ENCODE data around the gene PRMT2. TPM values are rescaled to one million over a fixed set of nuclear protein-coding genes. Genes with fewer than 3 reads are reported as not detected.
"Not testable (repeated sequence)": the region's sequence is repeated elsewhere in the genome, so short reads cannot be mapped to it uniquely, and the experiment has no call there.

Gene PRMT2
- total RNA-seq, 1 donor from 2014 or later = 56.8 TPM

- intact Hi-C loops (cut with micrococcal nuclease) = no loop called here
- no peak for ATAC-seq
- no peak for DNase-seq
Measured at GRCh38 chr21:46663754-46664153, 28.3 kb downstream of the PRMT2 start.

DNA sequence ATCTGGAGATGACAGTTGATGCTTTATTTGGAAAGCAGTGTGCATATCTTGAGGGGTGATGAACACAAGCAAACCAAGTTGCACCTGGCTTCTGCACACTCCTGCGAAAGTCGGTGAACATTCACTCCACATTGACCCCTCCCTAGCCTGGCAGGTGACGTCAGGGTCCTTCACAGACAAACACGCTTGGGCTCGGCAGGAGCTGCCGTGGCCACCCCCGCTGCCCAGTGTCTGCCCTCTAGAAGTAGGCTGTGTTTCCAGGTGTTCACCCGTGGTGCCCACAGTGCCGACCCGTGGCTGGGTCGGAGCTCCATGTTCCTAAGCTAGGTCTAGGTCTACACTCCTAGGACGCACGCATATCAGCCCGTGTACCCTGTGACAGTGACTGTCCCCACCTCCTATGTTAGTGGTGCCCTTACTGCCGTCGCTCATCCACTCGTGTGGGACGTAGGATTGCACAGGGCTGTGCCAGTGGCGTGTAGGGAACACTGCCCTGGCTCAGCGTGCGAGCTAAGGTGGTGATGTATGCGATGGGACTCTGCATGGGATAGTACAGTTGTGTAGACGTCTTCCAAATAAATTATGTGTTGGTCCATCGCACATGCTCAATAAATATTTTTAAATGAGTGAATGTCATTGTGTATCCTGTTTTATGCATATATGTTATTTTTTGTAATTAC is 29.0 kb downstream of the PRMT2 start:
- DNase-seq = no peak
- ATAC-seq = no peak
- intact Hi-C loops (cut with micrococcal nuclease) = no loop called here

- intact Hi-C loops (cut with micrococcal nuclease) = no loop called here
- ATAC-seq (no peak), DNase-seq (no peak)
Measured at GRCh38 chr21:46665566-46665965, 30.1 kb downstream of the PRMT2 start.

DNA sequence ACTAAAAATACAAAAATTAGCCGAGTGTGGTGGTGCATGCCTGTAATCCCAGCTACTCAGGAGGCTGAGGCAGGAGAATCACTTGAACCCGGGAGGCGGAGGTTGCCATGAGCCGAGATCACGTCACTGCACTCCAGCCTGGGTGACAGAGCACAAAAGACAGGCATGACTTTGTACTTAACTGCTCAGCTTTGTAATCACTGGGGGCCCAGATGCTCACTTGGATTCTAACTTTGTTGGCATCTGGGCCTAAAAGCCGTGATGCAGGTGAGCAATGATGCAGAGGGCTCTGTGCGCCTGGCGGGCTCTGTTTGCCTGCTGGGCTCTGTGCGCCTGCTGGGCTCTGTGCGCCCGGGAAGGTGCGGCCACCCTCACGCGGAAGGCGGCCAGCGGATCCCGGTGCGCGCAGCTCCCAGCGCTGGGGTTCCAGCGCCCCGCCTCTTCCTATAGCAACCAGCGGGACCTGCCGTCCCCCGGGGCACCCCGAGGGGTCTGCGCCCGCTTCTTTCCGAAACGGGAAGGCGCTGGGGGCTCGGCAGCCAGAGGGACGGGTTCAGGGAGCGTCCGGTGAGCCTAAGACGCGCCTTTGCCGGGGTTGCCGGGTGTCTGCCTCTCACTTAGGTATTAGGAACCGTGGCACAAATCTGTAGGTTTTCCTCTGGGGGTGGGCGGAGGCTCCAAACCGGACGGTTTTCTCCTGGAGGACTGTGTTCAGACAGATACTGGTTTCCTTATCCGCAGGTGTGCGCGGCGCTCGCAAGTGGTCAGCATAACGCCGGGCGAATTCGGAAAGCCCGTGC is 31.7 kb downstream of the PRMT2 start:
- DNase-seq (peak; percentile 27), ATAC-seq (peak; percentile 20)
- intact Hi-C loops (cut with micrococcal nuclease) = no loop called here

- peak; percentile 61 for ATAC-seq
- peak; percentile 39 for DNase-seq
- intact Hi-C loops (cut with micrococcal nuclease) = no loop called here
Measured at GRCh38 chr21:46667741-46668380, 32.4 kb downstream of the PRMT2 start.

- intact Hi-C loops (cut with micrococcal nuclease) = no loop called here
- ATAC-seq = no peak
Measured at GRCh38 chr21:46668381-46668780, 32.9 kb downstream of the PRMT2 start.

GRCh38 chr21:46668904-46669303 is 33.4 kb downstream of the PRMT2 start:
- intact Hi-C loops (cut with micrococcal nuclease); ATAC-seq; DNase-seq: not testable (repeated sequence)

More at GRCh38 chr21:46668381-46668780, 32.9 kb downstream of the PRMT2 start:
- no peak for DNase-seq

- intact Hi-C loops (cut with micrococcal nuclease) = no loop called here
- ATAC-seq (no peak), DNase-seq (no peak)
Measured at GRCh38 chr21:46674430-46675007, 39.0 kb downstream of the PRMT2 start.

- intact Hi-C loops (cut with micrococcal nuclease) = no loop called here
- ATAC-seq (no peak), DNase-seq (no peak)
Measured at GRCh38 chr21:46675595-46676280, 40.3 kb downstream of the PRMT2 start.

DNA sequence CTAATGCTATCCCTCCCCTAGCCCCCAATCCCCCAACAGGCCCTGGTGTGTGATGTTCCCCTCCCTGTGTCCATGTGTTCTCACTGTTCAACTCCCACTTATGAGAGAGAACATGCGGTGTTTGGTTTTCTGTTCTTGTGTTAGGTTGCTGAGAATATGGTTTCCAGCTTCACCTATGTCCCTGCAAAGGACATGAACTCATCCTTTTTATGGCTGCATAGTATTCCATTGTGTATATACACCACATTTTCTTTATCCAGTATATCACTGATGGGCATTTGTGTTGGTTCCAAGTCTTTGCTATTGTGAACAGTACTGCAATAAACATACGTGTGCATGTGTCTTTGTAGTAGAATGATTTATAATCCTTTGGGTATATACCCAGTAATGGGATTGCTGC is 41.1 kb downstream of the PRMT2 start:
- intact Hi-C loops (cut with micrococcal nuclease); DNase-seq; ATAC-seq: not testable (repeated sequence)

DNA sequence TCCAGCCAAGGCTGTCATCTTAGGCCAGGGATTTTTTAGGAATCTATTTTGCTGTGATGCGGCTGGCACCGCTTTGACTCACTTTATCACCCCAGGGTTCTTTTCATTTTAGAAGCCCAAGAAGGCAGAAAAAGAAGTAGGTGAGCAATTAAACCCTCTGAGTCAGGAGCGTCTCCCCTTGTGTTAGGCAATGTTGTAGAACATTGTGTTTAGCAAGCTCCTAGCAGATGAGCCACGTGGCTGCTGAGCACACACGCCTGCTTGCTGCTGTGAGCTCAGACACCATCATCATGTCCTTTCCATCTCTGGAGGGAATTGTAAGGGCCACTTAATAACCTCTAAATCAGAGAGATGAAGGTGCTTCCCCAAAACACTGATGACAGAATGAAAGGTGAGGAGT is 46.1 kb downstream of the PRMT2 start:
- intact Hi-C loops (cut with micrococcal nuclease); ATAC-seq; DNase-seq: not testable (repeated sequence)

DNA sequence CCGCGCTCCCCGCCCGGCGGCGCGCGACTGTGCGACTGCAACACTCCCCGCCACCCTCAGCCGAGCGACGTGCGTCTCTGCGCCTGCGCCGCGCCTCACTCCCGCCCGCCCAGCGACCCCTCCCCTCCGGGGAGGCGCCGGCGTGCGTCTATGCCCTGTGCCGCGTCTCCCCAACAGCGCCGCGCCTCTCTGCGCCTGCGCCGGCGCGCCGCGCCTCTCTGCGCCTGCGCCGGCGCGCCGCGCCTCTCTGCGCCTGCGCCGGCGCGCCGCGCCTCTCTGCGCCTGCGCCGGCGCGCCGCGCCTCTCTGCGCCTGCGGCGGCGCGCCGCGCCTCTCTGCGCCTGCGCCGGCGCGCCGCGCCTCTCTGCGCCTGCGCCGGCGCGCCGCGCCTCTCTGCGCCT is 63.2 kb downstream of the PRMT2 start:
- DNase-seq; intact Hi-C loops (cut with micrococcal nuclease); ATAC-seq: not testable (repeated sequence)

DNA sequence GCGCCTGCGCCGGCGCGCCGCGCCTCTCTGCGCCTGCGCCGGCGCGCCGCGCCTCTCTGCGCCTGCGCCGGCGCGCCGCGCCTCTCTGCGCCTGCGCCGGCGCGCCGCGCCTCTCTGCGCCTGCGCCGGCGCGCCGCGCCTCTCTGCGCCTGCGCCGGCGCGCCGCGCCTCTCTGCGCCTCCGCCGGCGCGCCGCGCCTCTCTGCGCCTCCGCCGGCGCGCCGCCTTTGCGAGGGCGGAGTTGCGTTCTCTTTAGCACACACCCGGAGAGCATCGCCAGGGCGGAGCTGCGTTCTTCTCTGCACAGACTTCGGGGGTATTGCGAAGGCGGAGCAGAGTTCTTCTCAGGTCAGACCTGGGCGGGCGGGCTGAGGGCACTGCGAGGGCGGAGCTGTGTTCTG is 63.6 kb downstream of the PRMT2 start:
- DNase-seq (peak; percentile 55), ATAC-seq (peak; percentile 41)
- intact Hi-C loops (cut with micrococcal nuclease) = not testable (repeated sequence)

Other genes starting within 250 kb of the PRMT2 start
- gene DIP2A, start 176.8 kb upstream of the PRMT2 start, total RNA-seq = 28.5 TPM
- gene S100B, start 30.6 kb upstream of the PRMT2 start, total RNA-seq = 3.5 TPM